BLaER1 treated with 17β-estradiol and CSF1 and Interleukin-3, amounts not matched to agents 10 nM and 100 nM (cell line): ENCODE results near the gene CACNA1D.

Experiments
- H3K27ac ChIP-seq, 11 experiments: shearing (Covaris generic); formaldehyde crosslinking; 2 replicates each; pipeline ENCODE4 v1.8.1; 2022
- H3K27me3 ChIP-seq, 11 experiments: shearing (Covaris generic); formaldehyde crosslinking; 2 replicates each; pipeline ENCODE4 v1.8.1; 2022
- H3K36me3 ChIP-seq, 11 experiments: shearing (Covaris generic); formaldehyde crosslinking; 2 replicates each; pipeline ENCODE4 v1.8.1; 2022
- H3K4me1 ChIP-seq, 10 experiments: shearing (Covaris generic); formaldehyde crosslinking; 2 replicates each; pipeline ENCODE4 v1.8.1; 2022
- H3K4me2 ChIP-seq, 11 experiments: shearing (Covaris generic); formaldehyde crosslinking; 2 replicates each; pipeline ENCODE4 v1.8.1; 2022
- H3K4me3 ChIP-seq, 10 experiments: shearing (Covaris generic); formaldehyde crosslinking; 2 replicates each; pipeline ENCODE4 v1.8.1; 2022
- H3K9ac ChIP-seq, 11 experiments: shearing (Covaris generic); formaldehyde crosslinking; 2 replicates each; pipeline ENCODE4 v1.8.1; 2022
- H3K9me3 ChIP-seq, 11 experiments: shearing (Covaris generic); formaldehyde crosslinking; replicated peaks in 1 of 11; 2 replicates each; pipeline ENCODE4 v1.8.1; 2022
- H4K20me1 ChIP-seq, 11 experiments: shearing (Covaris generic); formaldehyde crosslinking; 2 replicates each; pipeline ENCODE4 v1.8.1; 2022
- Cebpa-rat ChIP-seq, 11 experiments: shearing (Covaris generic); IDR thresholded peaks; 2 replicates each; pipeline ENCODE4 v1.8.1; 2022

The CACNA1D gene

DNA sequence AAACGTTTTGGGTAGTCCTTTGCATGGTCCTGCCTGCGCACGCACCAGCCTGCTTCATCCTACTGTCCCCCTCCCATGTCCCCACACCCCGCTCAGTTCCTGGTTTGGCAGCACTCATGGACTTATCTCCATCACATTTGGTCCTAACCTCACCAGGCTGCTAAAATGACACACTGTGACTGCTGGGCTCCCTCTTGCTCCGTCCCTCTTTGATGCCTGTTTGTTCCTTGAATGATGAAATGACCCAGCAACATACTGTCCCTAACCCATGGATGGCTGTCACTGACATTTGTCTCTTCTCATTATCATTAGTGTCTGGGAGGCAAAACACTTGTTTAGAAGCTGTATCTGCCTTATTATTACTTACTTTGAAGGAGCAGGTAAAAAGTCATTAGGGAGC lies 271.3 kb downstream of the CACNA1D start:
- Histone ChIP-seq H3K4me2 (no peak overlapping the region), H3K27ac (no peak overlapping the region), H3K4me3 (no peak overlapping the region), H3K36me3 (no peaks in the 10 kb centered on the region), H4K20me1 (no peaks in the 10 kb centered on the region), H3K4me1 (peaks cover 0 to 10% (median 0%) of the 10 kb centered on the region in 10 experiments; a peak in 3 of 20 replicates), H3K27me3 (no peaks in the 10 kb centered on the region), H3K9ac (no peak overlapping the region), H3K9me3 (no peaks in the 10 kb centered on the region)
- no peak for TF ChIP-seq Cebpa-rat (IDR thresholded peaks at IDR 0.05)

DNA sequence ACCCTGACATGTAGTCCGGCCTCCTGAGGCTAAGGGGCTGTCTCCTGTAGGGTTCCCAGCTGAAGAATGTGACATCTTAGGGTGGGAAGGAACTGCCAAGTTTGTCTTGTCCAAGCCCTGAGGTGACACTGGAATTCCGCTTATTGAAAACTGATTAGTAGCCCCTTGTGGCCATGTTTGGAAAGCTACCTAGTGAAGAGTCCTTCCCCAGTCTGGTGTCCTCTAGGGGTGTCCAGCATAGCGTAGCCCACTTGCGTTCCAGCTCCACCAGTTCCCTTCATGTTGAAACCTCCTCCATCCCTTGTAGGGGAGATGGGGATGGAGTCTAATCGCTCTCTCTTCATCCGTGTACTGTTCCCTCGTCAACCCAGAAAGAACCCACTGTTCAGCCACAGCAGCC lies 272.3 kb downstream of the CACNA1D start:
- Histone ChIP-seq H4K20me1 (no peaks in the 10 kb centered on the region), H3K27ac (no peak overlapping the region), H3K9me3 (no peaks in the 10 kb centered on the region), H3K27me3 (no peaks in the 10 kb centered on the region), H3K4me1 (peaks cover 0 to 10% (median 0%) of the 10 kb centered on the region in 10 experiments; a peak in 3 of 20 replicates), H3K4me3 (no peak overlapping the region), H3K36me3 (no peaks in the 10 kb centered on the region), H3K9ac (no peak overlapping the region), H3K4me2 (no peak overlapping the region)
- no peak for TF ChIP-seq Cebpa-rat (IDR thresholded peaks at IDR 0.05)

DNA sequence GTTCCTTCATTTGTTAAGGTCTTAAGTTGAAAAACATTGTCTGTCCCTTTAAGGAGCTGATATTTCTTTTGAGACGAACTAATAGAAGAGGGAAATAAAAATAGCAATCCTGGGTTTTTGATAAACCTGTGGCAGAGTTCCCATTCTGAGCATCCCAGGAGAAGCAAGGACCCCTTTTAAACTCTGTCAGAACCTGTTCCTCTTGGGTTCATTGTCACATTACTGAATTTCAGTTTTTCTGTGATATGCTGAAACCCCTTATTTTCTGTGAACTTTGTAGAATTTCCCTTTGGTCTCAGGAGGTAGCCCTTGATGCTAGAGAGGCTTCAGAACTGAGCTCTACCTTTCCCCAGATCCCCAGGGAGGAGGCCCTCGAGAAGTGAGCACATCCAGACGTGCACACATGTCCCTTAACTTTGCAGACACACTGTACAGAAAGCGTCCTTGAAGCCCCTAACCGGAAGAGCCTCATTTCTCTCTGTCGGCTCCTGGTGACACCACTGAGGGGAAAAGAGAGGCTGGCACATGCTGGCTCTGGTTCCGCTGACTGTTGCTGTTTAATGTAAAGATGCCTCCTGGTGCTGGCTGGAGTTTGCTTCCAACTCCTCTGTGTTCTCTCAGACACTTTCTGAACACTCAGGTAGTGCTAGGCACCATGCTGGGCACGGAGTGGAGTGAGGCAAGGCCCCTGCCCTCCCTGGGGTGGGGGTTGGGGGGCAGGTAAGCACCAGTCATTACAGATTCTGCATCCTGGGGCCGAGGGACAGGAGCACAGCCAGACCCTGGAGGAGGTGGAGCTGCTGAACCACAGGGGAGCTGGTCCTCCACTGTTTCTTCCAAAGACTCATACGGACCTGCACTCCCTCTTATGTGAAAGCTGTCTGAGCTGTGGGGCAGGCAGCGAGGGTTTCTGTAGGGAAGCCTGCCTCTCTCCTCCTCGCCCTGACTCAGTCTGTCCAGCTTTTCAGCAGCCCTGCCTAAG lies 274.4 kb downstream of the CACNA1D start:
- Histone ChIP-seq H3K4me3 (no peak overlapping the region), H3K9ac (no peak overlapping the region), H3K36me3 (no peaks in the 10 kb centered on the region), H3K27me3 (no peaks in the 10 kb centered on the region), H3K9me3 (no peaks in the 10 kb centered on the region), H3K4me2 (no peak overlapping the region), H3K27ac (no peak overlapping the region), H4K20me1 (no peaks in the 10 kb centered on the region; a peak in 1 of 22 replicates), H3K4me1 (peaks cover 0 to 9% (median 0%) of the 10 kb centered on the region in 10 experiments; a peak in 4 of 20 replicates)
- no peak for TF ChIP-seq Cebpa-rat (IDR thresholded peaks at IDR 0.05)

DNA sequence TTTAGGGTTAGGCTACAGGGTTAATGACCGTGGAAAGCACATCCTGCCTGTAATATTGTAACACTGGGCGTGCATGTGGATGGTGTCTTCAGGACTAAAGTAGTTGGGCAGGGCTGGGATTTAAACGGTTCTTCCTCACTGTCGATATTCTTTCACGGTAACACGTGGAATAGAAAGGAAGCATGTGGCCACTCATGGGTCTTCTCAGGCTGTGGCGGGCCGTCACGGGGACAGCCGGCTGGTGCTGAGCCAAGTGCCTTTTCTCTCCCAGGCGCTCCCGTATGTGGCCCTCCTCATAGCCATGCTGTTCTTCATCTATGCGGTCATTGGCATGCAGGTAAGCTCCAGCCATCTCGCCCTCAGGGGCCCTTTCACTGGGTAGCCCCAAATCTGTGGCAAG lies 278.2 kb downstream of the CACNA1D start:
- Histone ChIP-seq H3K27me3 (no peaks in the 10 kb centered on the region), H3K4me3 (no peak overlapping the region), H3K9ac (no peak overlapping the region), H3K4me1 (peaks cover 0 to 11% (median under 1%) of the 10 kb centered on the region in 10 experiments; a peak in 6 of 20 replicates), H3K4me2 (no peak overlapping the region), H3K27ac (no peak overlapping the region), H4K20me1 (no peaks in the 10 kb centered on the region; a peak in 1 of 22 replicates), H3K36me3 (no peaks in the 10 kb centered on the region), H3K9me3 (no peaks in the 10 kb centered on the region)
- TF ChIP-seq Cebpa-rat (IDR thresholded peaks at IDR 0.05): no peak

GRCh38 chr3:53773021-53773436 lies 278.6 kb downstream of the CACNA1D start:
- H3K4me1 ChIP-seq: peaks cover 0 to 11% (median 2%) of the 10 kb centered on the region in 10 experiments; a peak in 6 of 20 replicates
- H3K9me3 ChIP-seq: no peaks in the 10 kb centered on the region
- H3K27ac ChIP-seq: no peak overlapping the region
- no peak overlapping the region for H3K4me3 ChIP-seq
- H3K36me3 ChIP-seq: no peaks in the 10 kb centered on the region
- peak overlapping the region in 1 of 11 experiments; percentile 33; a peak in 1 of 22 replicates for H3K4me2 ChIP-seq
- no peaks in the 10 kb centered on the region for H3K27me3 ChIP-seq
- H3K9ac ChIP-seq: no peak overlapping the region
- H4K20me1 ChIP-seq: no peaks in the 10 kb centered on the region; a peak in 1 of 22 replicates
- TF ChIP-seq Cebpa-rat (IDR thresholded peaks at IDR 0.05): no peak

- Histone ChIP-seq H3K4me3 (no peak overlapping the region), H3K27me3 (no peaks in the 10 kb centered on the region), H3K4me1 (peaks cover 0 to 11% (median 2%) of the 10 kb centered on the region in 10 experiments; a peak in 6 of 20 replicates), H3K9me3 (no peaks in the 10 kb centered on the region), H3K4me2 (peak overlapping the region in 1 of 11 experiments; percentile 37; a peak in 1 of 22 replicates), H4K20me1 (no peaks in the 10 kb centered on the region; a peak in 1 of 22 replicates), H3K27ac (no peak overlapping the region), H3K36me3 (no peaks in the 10 kb centered on the region), H3K9ac (no peak overlapping the region)
- no peak for TF ChIP-seq Cebpa-rat (IDR thresholded peaks at IDR 0.05)
Measured at GRCh38 chr3:53773611-53774368, 279.4 kb downstream of the CACNA1D start.

GRCh38 chr3:53774414-53774813 lies 280.0 kb downstream of the CACNA1D start:
- no peak overlapping the region for H3K4me3 ChIP-seq
- no peak overlapping the region for H3K4me2 ChIP-seq
- no peaks in the 10 kb centered on the region for H3K27me3 ChIP-seq
- H3K9me3 ChIP-seq: no peaks in the 10 kb centered on the region
- H3K4me1 ChIP-seq: peaks cover 0 to 11% (median 2%) of the 10 kb centered on the region in 10 experiments; a peak in 6 of 20 replicates
- H3K9ac ChIP-seq: no peak overlapping the region
- no peaks in the 10 kb centered on the region; a peak in 1 of 22 replicates for H4K20me1 ChIP-seq
- no peak for TF ChIP-seq Cebpa-rat (IDR thresholded peaks at IDR 0.05)
- no peak overlapping the region for H3K27ac ChIP-seq
- H3K36me3 ChIP-seq: no peaks in the 10 kb centered on the region

GRCh38 chr3:53775018-53775417 lies 280.6 kb downstream of the CACNA1D start:
- Histone ChIP-seq H3K9me3 (no peaks in the 10 kb centered on the region), H3K27ac (no peak overlapping the region), H4K20me1 (no peaks in the 10 kb centered on the region; a peak in 1 of 22 replicates), H3K4me2 (no peak overlapping the region), H3K4me1 (peaks cover 0 to 11% (median 0%) of the 10 kb centered on the region in 10 experiments; a peak in 4 of 20 replicates), H3K27me3 (no peaks in the 10 kb centered on the region), H3K9ac (no peak overlapping the region), H3K36me3 (no peaks in the 10 kb centered on the region), H3K4me3 (no peak overlapping the region)
- no peak for TF ChIP-seq Cebpa-rat (IDR thresholded peaks at IDR 0.05)

DNA sequence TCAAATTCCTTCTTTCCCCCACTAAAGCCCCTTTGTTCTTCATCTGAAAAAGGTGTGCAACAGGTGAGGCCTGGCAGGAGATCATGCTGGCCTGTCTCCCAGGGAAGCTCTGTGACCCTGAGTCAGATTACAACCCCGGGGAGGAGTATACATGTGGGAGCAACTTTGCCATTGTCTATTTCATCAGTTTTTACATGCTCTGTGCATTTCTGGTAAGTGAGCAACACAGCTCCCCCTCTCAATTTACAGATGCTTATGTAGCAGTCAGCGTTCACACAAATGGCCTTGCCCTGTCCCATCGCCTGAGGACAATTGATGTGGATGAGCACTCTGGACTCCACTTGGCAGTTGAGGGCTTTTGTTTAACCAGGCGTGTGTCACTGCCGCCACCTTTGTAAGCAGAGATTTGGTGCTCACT lies 281.4 kb downstream of the CACNA1D start:
- Histone ChIP-seq H3K9me3 (no peaks in the 10 kb centered on the region), H3K27me3 (no peaks in the 10 kb centered on the region), H3K4me3 (no peak overlapping the region), H3K36me3 (no peaks in the 10 kb centered on the region), H3K4me2 (no peak overlapping the region), H3K27ac (no peak overlapping the region), H3K4me1 (peaks cover 0 to 11% (median 0%) of the 10 kb centered on the region in 10 experiments; a peak in 4 of 20 replicates), H3K9ac (no peak overlapping the region), H4K20me1 (no peaks in the 10 kb centered on the region; a peak in 1 of 22 replicates)
- no peak for TF ChIP-seq Cebpa-rat (IDR thresholded peaks at IDR 0.05)
